NCI-H1092 (cell line): ENCODE results near the gene IBA57.
"Not testable (repeated sequence)": the region's sequence is repeated elsewhere in the genome, so short reads cannot be mapped to it uniquely, and the experiment has no call there.

ENCODE experiments used
- DNase-seq: peaks from one replicate; lab custom pipeline; 2025; lab: John Stamatoyannopoulos, UW

IBA57 gene

GRCh38 chr1:228212966-228213844 lies 47.6 kb downstream of the IBA57 start:
- peak; percentile 73 for DNase-seq

GRCh38 chr1:228213917-228214808 lies 48.6 kb downstream of the IBA57 start:
- DNase-seq: no peak

- DNase-seq: no peak
Observed at GRCh38 chr1:228214921-228215662, 49.5 kb downstream of the IBA57 start.

GRCh38 chr1:228215663-228216116 lies 50.1 kb downstream of the IBA57 start:
- no peak for DNase-seq

GRCh38 chr1:228216371-228217320 lies 51.0 kb downstream of the IBA57 start:
- peak; percentile 29 for DNase-seq

- DNase-seq: no peak
Observed at GRCh38 chr1:228217551-228218344, 52.1 kb downstream of the IBA57 start.

- DNase-seq: no peak
Observed at GRCh38 chr1:228218513-228219244, 53.1 kb downstream of the IBA57 start.

- no peak for DNase-seq
Observed at GRCh38 chr1:228219245-228219961, 53.8 kb downstream of the IBA57 start.

- DNase-seq: no peak
Observed at GRCh38 chr1:228219962-228220780, 54.6 kb downstream of the IBA57 start.

GRCh38 chr1:228221097-228221496 lies 55.5 kb downstream of the IBA57 start:
- DNase-seq: not testable (repeated sequence)

- DNase-seq: no peak
Observed at GRCh38 chr1:228222548-228222947, 56.9 kb downstream of the IBA57 start.

GRCh38 chr1:228224198-228225164 lies 58.9 kb downstream of the IBA57 start:
- no peak for DNase-seq

- DNase-seq: no peak
Observed at GRCh38 chr1:228225165-228225710, 59.6 kb downstream of the IBA57 start.

- no peak for DNase-seq
Observed at GRCh38 chr1:228225740-228226139, 60.1 kb downstream of the IBA57 start.

GRCh38 chr1:228226141-228226874 lies 60.7 kb downstream of the IBA57 start:
- no peak for DNase-seq
